ENCODE results near the gene STON1. TPM values are rescaled to one million over a fixed set of nuclear protein-coding genes. Genes with fewer than 3 reads are reported as not detected.
A peak's percentile ranks its signal among the peaks of the same experiment; 100 is the strongest.

The STON1 gene
- total and polyA plus RNA-seq, 12 donors, result 4.6 to 51.1 (median 13.4) TPM

DNA sequence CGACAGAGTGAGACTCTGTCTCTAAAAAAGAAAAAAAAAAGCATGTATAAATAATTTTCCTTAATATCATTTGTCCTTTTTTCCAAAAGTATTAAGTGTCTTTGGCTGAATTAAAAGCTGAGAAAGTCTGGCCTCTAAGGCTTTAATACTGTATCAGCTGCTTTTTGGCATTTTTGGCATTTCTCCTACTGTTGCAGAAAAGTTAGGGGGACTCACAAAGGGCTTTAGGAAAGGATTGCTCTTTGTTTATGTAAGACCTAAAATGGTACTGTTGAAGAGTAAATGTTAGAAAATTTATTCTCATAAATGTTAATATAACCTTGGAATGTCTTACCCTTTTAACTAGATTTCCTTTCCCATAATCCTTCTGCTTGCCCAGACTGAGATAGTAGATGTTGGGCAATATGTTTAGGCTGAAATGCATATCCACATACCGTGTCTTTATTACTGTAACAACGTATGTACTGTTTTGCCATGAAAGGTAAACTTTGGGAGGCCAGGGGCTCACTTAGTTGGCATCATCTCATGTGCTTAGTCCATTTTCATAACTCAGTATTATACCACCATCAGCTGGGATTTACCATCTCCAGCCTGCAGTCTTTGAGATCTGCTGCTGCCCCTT lies 18.0 kb upstream of the STON1 start:
- intact Hi-C loops (cut with DNase I), result no loop called here
- TF ChIP-seq POLR2A (IDR thresholded peaks at IDR 0.05), result no peak
- TF ChIP-seq, protein P1, sequence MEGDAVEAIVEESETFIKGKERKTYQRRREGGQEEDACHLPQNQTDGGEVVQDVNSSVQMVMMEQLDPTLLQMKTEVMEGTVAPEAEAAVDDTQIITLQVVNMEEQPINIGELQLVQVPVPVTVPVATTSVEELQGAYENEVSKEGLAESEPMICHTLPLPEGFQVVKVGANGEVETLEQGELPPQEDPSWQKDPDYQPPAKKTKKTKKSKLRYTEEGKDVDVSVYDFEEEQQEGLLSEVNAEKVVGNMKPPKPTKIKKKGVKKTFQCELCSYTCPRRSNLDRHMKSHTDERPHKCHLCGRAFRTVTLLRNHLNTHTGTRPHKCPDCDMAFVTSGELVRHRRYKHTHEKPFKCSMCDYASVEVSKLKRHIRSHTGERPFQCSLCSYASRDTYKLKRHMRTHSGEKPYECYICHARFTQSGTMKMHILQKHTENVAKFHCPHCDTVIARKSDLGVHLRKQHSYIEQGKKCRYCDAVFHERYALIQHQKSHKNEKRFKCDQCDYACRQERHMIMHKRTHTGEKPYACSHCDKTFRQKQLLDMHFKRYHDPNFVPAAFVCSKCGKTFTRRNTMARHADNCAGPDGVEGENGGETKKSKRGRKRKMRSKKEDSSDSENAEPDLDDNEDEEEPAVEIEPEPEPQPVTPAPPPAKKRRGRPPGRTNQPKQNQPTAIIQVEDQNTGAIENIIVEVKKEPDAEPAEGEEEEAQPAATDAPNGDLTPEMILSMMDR (IDR thresholded peaks at IDR 0.05), result no peak
- Histone ChIP-seq H3K27me3 (no peaks in the 10 kb centered on the region), H3K4me3 (no peak overlapping the region), H3K9me3 (replicated peaks in 1 of 3) (no peaks in the 10 kb centered on the region), H3K4me1 (replicated peaks in 1 of 2) (peaks cover 13 to 29% of the 10 kb centered on the region in 2 donors), H3K27ac (peak overlapping the region in 1 of 5 donors; percentile 37), H3K36me3 (replicated peaks in 1 of 2) (peaks cover 0 to 45% of the 10 kb centered on the region in 2 donors)
- no peak for DNase-seq
- 71 to 86% (median 84%) methylated on average over 3 of the region's 3 CpGs for WGBS, 4 donors

- intact Hi-C loops (cut with DNase I), result no loop called here
- no peak for DNase-seq
- peaks cover 0 to 49% of the 10 kb centered on the region in 2 donors for H3K36me3 ChIP-seq (replicated peaks in 1 of 2)
- no peak overlapping the region for H3K27ac ChIP-seq
- no peaks in the 10 kb centered on the region for H3K9me3 ChIP-seq (replicated peaks in 1 of 3)
- peaks cover 13 to 29% of the 10 kb centered on the region in 2 donors for H3K4me1 ChIP-seq (replicated peaks in 1 of 2)
- WGBS, 4 donors, result 91 to 98% (median 95%) methylated on average over 4 of the region's 4 CpGs
- TF ChIP-seq, protein P1 (IDR thresholded peaks at IDR 0.05), result no peak
- TF ChIP-seq POLR2A (IDR thresholded peaks at IDR 0.05), result no peak
- no peak overlapping the region for H3K4me3 ChIP-seq
- H3K27me3 ChIP-seq, result no peaks in the 10 kb centered on the region
These were observed 17.4 kb upstream of the STON1 start for GRCh38 chr2:48512571-48512970.

DNA sequence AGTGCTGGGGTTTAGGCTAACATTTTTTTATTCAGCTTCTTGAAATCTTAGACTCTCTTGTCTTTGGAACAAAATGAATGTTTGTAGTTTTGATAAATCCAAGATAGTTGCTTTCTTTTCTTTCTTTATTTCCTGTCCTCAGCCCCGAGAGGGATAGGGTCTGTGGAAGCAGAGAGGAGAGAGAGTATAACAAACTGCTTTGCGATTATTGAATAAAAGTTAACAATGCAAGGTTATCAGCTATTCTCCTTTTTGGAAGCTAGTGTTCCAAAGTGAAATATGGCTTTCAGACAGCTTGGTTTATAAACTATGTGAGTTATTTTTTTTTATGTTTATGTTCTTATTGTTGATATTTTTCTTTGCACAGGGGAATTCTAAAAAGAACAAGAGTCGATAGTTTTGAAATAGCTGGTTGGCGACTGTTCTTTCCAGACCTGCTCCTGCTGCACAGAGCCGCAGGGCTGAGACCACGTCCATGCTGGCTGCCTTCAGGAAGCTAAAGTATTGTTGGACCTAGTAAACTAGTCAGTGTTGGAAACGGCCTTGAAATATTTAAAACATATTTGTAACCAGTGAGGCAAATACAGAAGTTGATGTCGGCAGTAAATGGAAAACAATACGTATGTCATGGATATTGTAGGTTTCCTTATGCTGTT lies 15.5 kb upstream of the STON1 start:
- 73 to 75% (median 74%) methylated on average over 9 of the region's 9 CpGs for WGBS, 4 donors
- H3K9me3 ChIP-seq (replicated peaks in 1 of 3), result no peaks in the 10 kb centered on the region
- no peak overlapping the region for H3K4me3 ChIP-seq
- intact Hi-C loops (cut with DNase I), result no loop called here
- H3K36me3 ChIP-seq (replicated peaks in 1 of 2), result peaks cover 0 to 55% of the 10 kb centered on the region in 2 donors
- peak overlapping the region in 1 of 5 donors; percentile 2 for H3K27ac ChIP-seq
- H3K27me3 ChIP-seq, result no peaks in the 10 kb centered on the region
- no peak for DNase-seq
- no peak for TF ChIP-seq POLR2A (IDR thresholded peaks at IDR 0.05)
- TF ChIP-seq, protein P1 (IDR thresholded peaks at IDR 0.05), result no peak
- H3K4me1 ChIP-seq (replicated peaks in 1 of 2), result peaks cover 0 to 12% of the 10 kb centered on the region in 2 donors

DNA sequence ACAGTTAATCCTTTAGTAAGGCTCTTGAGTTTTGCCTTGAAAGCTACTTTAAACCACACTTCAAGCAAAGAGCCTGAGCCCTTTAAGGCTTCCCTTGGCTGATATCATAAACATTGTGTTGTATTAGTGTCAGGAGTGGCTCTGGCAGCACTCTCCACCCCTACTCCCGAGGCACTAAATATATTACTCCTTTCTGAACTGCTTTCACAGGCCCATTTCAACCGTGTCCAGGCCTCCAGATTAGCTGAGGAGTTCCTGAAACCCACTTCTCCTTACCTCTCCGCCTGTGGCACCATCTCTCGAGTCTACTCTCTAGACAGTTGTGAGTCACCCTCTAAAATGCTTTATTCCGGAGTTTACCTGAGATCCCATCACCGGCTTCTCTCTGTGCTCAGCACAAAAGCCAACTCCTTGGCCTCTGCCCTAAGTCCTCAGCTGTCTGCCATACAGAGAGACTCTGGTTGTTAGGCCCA lies 14.4 kb upstream of the STON1 start:
- peaks cover 0 to 55% of the 10 kb centered on the region in 2 donors for H3K36me3 ChIP-seq (replicated peaks in 1 of 2)
- intact Hi-C loops (cut with DNase I), result no loop called here
- no peak for DNase-seq

More for the DNA sequence above, 14.4 kb upstream of the STON1 start:
- TF ChIP-seq, protein P1 (IDR thresholded peaks at IDR 0.05), result no peak
- TF ChIP-seq POLR2A (IDR thresholded peaks at IDR 0.05), result no peak
- H3K9me3 ChIP-seq (replicated peaks in 1 of 3), result no peaks in the 10 kb centered on the region
- no peaks in the 10 kb centered on the region for H3K27me3 ChIP-seq
- no peak overlapping the region for H3K4me3 ChIP-seq
- peaks cover 0 to 2% of the 10 kb centered on the region in 2 donors for H3K4me1 ChIP-seq (replicated peaks in 1 of 2)
- H3K27ac ChIP-seq, result peak overlapping the region in 2 of 5 donors; percentile 15 to 23
- WGBS, 4 donors, result 78 to 89% (median 87%) methylated on average over 6 of the region's 6 CpGs
